K562 (cell line): ENCODE results near the gene RNF224. TPM values are rescaled to one million over a fixed set of nuclear protein-coding genes. Genes with fewer than 3 reads are reported as not detected.

Source experiments
- BHLHE40 ChIP-seq: IDR thresholded peaks from 2 replicates; pipeline ENCODE4 v1.6.1; 2011; ENCODE audit warnings: low read length, improper control_type of control experiment
- CREB1 ChIP-seq, 2 experiments: sonication (generic) in 1 of 2; formaldehyde crosslinking in 1 of 2; IDR thresholded peaks; 2 replicates each; pipeline versions ENCODE4 v1.6.1 to v1.8.0; 2012 to 2022; ENCODE audit warnings: inconsistent platforms in 1 of 2, mild to moderate bottlenecking in 1 of 2, missing genetic modification reagents in 1 of 2, moderate library complexity in 1 of 2
- MAZ ChIP-seq, 2 experiments: fragments of 450-650 bp in 1 of 2; sonication (generic) in 1 of 2; formaldehyde crosslinking; IDR thresholded peaks in 1 of 2; conservative IDR thresholded peaks in 1 of 2; 2 replicates each; pipeline versions ENCODE4 v1.4.0 to v1.5.0; 2020; ENCODE audit warnings: mild to moderate bottlenecking in 1 of 2, missing genetic modification reagents in 1 of 2
- POU5F1 ChIP-seq: fragments of 150-350 bp; IDR thresholded peaks from 2 replicates; pipeline ENCODE4 v1.6.1; 2014; ENCODE audit warnings: borderline replicate concordance, low read length, low read depth, mild to moderate bottlenecking; ENCODE audit not compliant: partially characterized antibody
- REST ChIP-seq, 2 experiments: fragments of 450-650 bp; formaldehyde crosslinking in 1 of 2; IDR thresholded peaks; 2 replicates each; pipeline versions ENCODE4 v1.4.0 to v1.6.1; 2014 to 2020; ENCODE audit warnings: mild to moderate bottlenecking in 2 of 2, borderline replicate concordance in 1 of 2, low read depth in 1 of 2
- SMARCB1 ChIP-seq: IDR thresholded peaks from 2 replicates; pipeline ENCODE4 v1.6.1; 2011; ENCODE audit warnings: improper control_type of control experiment, low read depth; ENCODE audit not compliant: insufficient read length
- TARDBP ChIP-seq: fragments of 450-650 bp; IDR thresholded peaks from 2 replicates; pipeline ENCODE4 v1.6.1; 2016
- TFAP4 ChIP-seq: sonication (generic); formaldehyde crosslinking; IDR thresholded peaks from 2 replicates; pipeline ENCODE4 v1.8.0; 2022; ENCODE audit warnings: missing genetic modification reagents, mild to moderate bottlenecking, moderate library complexity, borderline replicate concordance
- ZMIZ1 ChIP-seq, 2 experiments: fragments of 150-350 bp in 1 of 2; IDR thresholded peaks; 2 replicates each; pipeline ENCODE4 v1.6.1; 2012 to 2016; ENCODE audit warnings: low read depth in 2 of 2, low read length in 2 of 2, mild to moderate bottlenecking in 1 of 2, moderate library complexity in 1 of 2
- ZNF347 ChIP-seq: fragments of 450-650 bp; formaldehyde crosslinking; IDR thresholded peaks from 2 replicates; pipeline ENCODE4 v1.4.0; 2020; ENCODE audit warnings: low read depth, mild to moderate bottlenecking, moderate library complexity
- ZNF778 ChIP-seq: fragments of 450-650 bp; formaldehyde crosslinking; IDR thresholded peaks from 2 replicates; pipeline ENCODE4 v1.4.0; 2020; ENCODE audit warnings: mild to moderate bottlenecking, moderate library complexity
- polyA plus RNA-seq, 8 experiments: library from polyadenylated mRNA; depleted of rRNA in 4 of 8; stranded (reverse) in 5 of 8; unstranded in 3 of 8; fragments of >200 nt; fragmentation: Nextera tagmentation in 2 of 8; fragmentation: Illumina TruSeq in 1 of 8; extraction: Ambion mirVana in 2 of 8; extraction: Trizol in 1 of 8; gene quantifications; 2 replicates each; pipeline versions ENCODE4 v1.2.1 to v1.2.3, GENCODE V29; 2011 to 2014; ENCODE audit warnings: inconsistent platforms in 1 of 8, missing spikeins in 1 of 8
- total RNA-seq, 7 experiments: library from RNA; depleted of rRNA in 6 of 7; stranded (reverse); fragments of >200 nt in 6 of 7; fragmentation: Illumina TruSeq in 2 of 7; extraction: Trizol in 2 of 7; gene quantifications; 2 replicates each; pipeline versions ENCODE4 v1.2.1 to v1.2.3, GENCODE V29; 2011 to 2021; ENCODE audit warnings: low replicate concordance in 1 of 7

Gene RNF224
- total and polyA plus RNA-seq, 9 of the 15 experiments (the other 6 are each of a cell fraction or from before 2014, with no cell fraction given): not detected

- TF ChIP-seq REST (IDR thresholded peaks at IDR 0.05; ENCODE audit: borderline replicate concordance) (peak; percentile 82), REST (CRISPR knock-in tag; IDR thresholded peaks at IDR 0.05; ENCODE audit: low read depth) (0 out of 2 replicates have a peak, but pooled peaks have one; percentile 29), TARDBP (peak; percentile 71; the same call in 1 of the 2 replicates), BHLHE40 (peak; percentile 93), TFAP4 (peak; percentile 73), ZNF347 (CRISPR knock-in tag) (no peak), POU5F1 (peak; percentile 83), CREB1 (IDR thresholded peaks at IDR 0.05) (peak; percentile 100), CREB1 (CRISPR knock-in tag; IDR thresholded peaks at IDR 0.05) (peak; percentile 100), ZMIZ1 (IDR thresholded peaks at IDR 0.05; ENCODE audit: low read depth in 2 of 2, low read length in 2 of 2) (no peak; a peak in 1 of 4 replicates), ZNF778 (CRISPR knock-in tag) (no peak), SMARCB1 (no peak), MAZ (CRISPR knock-in tag; conservative IDR thresholded peaks at IDR 0.05 in 1 of 2, IDR thresholded peaks at IDR 0.05 in 1 of 2) (peak; percentile 91 to 94)
Measured at GRCh38 chr9:137188490-137189296, 38.6 kb upstream of the RNF224 start, which contains the start of the genes ANAPC2 and SSNA1 (continued).
